Measurements from ENCODE around the gene ST3GAL2. TPM values are rescaled to one million over a fixed set of nuclear protein-coding genes. Genes with fewer than 3 reads are reported as not detected.

Gene ST3GAL2
- polyA plus RNA-seq, 2 of the 4 experiments (the other 2 are of a cell fraction), result 11.1 to 16.3 TPM

DNA sequence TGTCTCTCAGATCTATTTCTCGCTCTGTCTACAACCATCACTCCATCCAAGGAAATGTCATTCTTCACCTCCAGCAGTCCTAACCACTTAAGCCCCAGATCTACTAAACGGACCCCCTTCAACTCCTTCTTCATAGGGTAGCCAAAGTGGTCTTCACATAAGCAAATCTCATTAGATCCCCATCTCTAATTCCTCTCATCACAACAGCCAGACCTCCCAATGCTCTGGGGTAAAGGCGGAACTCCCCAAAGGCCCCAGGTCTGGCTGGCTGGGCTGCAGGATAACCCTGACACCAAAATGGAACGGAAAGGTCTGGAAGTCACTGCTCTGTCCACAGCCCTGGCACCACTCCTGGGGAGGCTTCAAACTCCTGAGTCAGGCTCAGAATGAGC is 11.1 kb downstream of the ST3GAL2 start:
- WGBS (ENCODE audit: missing lambda C conversion rate), result 26% methylated on average over 4 of the region's 4 CpGs

GRCh38 chr16:70422543-70422942 is 16.4 kb downstream of the ST3GAL2 start:
- H3K4me1 ChIP-seq, result peaks cover 37% of the 10 kb centered on the region
- no peak overlapping the region for H3K4me3 ChIP-seq
- peak overlapping the region in 1 of 2 experiments; percentile 76; a peak in 4 of 6 replicates for H3K27ac ChIP-seq
- FAIRE-seq (no peak), ATAC-seq (no peak; a peak in 1 of 6 replicates), DNase-seq (ENCODE audit: low read depth in 1 of 2, low spot score in 1 of 2) (no peak)
- TF ChIP-seq RARB (CRISPR knock-in tag; IDR thresholded peaks at IDR 0.05), result no peak
- TF ChIP-seq CHD4 (IDR thresholded peaks at IDR 0.05; ENCODE audit: borderline replicate concordance), result no peak
- TF ChIP-seq, protein P1, sequence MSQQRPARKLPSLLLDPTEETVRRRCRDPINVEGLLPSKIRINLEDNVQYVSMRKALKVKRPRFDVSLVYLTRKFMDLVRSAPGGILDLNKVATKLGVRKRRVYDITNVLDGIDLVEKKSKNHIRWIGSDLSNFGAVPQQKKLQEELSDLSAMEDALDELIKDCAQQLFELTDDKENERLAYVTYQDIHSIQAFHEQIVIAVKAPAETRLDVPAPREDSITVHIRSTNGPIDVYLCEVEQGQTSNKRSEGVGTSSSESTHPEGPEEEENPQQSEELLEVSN (IDR thresholded peaks at IDR 0.05; ENCODE audit: borderline replicate concordance, low read depth), result no peak
- 85% methylated on average over 4 of the region's 4 CpGs for WGBS (ENCODE audit: missing lambda C conversion rate)
- no peak overlapping the region; the same call in 2 of the 3 replicates for H3K4me2 ChIP-seq
- no peaks in the 10 kb centered on the region for H3K9me3 ChIP-seq
- ChIA-PET POLR2A (no interaction called here), CTCF (interaction anchor here (0.8 kb wide), 1 partner anchor 24 kb away, joined by 3 read pairs; no protein-coding TSS in a partner anchor)

More for the DNA sequence above, 11.1 kb downstream of the ST3GAL2 start:
- CTCF ChIA-PET, result interaction anchor here (0.9 to 1.1 kb wide), 4 partner anchors 12 to 46 kb away, joined by 3 to 4 read pairs (median 3); partner anchors contain the start of gene ST3GAL2
- Histone ChIP-seq H3K4me1 (peaks cover 65% of the 10 kb centered on the region), H3K4me3 (0 out of 3 replicates have a peak overlapping the region, but pooled peaks have one; percentile 10), H3K9me3 (no peaks in the 10 kb centered on the region), H3K27ac (peak overlapping the region; percentile 93 to 95), H3K4me2 (peak overlapping the region; percentile 81)
- no peak for FAIRE-seq
- no peak; a peak in 1 of 6 replicates for ATAC-seq
- TF ChIP-seq NFE2L2 (conservative IDR thresholded peaks at IDR 0.05; ENCODE audit: low read length), result peak; percentile 44; the same call in 1 of the 2 replicates
- no peak for TF ChIP-seq HMGXB4 (CRISPR knock-in tag; IDR thresholded peaks at IDR 0.05; ENCODE audit: borderline replicate concordance)
- peak; percentile 23; the same call in 1 of the 2 replicates for TF ChIP-seq POLR2A (IDR thresholded peaks at IDR 0.05; ENCODE audit: low read length)
- TF ChIP-seq MAFK (IDR thresholded peaks at IDR 0.05; ENCODE audit: partially characterized antibody), result peak; percentile 77
- POLR2A ChIA-PET, result interaction anchor here (0.7 to 1.2 kb wide), 5 partner anchors 11 to 81 kb away, joined by 4 to 29 read pairs (median 5); partner anchors contain the start of genes DDX19A, FCSK and ST3GAL2
- no peak for DNase-seq (ENCODE audit: low read depth in 1 of 2, low spot score in 1 of 2)

DNA sequence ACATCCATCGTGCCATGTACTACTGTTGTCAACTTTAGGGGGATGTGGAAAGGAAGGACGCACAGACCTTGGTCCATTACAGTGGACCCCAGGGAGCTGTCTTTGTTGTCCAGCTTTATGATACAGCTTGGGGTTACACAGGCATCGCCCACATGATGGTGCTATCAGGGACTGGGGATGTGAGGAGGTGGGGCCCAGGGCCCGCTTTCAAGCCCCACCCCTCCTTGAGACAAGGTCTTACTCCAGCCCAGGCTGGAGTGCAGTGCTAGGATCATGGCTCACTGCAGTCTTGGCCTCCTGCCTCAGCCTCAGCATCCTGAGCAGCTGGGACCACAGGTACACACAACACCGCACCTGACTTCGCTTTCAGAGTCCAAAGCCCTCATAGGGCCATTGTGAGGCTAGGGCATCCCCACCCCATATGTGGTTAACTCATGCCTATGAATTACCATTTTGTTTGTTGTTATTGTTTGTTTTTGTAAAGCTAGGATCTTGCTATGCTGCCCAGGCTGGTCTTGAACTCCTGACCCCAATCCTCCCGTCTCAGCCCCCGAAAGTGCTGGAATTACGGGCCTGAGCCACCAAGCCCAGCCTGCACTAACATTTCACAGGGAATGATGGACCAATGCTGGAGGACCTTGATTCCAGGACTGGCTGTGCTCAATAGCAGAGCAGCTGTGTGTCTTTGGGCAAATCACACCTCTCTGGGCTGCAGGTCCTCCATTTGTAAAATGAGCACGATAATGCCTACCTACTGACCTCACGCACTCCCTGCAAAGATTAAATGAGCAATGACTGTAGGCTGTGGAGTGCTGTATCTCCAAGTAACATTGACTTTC is 17.2 kb downstream of the ST3GAL2 start:
- 90% methylated on average over 11 of the region's 11 CpGs for WGBS (ENCODE audit: missing lambda C conversion rate)
- ATAC-seq (peak in 1 of 2 experiments; percentile 26; a peak in 2 of 6 replicates), DNase-seq (ENCODE audit: low read depth in 1 of 2, low spot score in 1 of 2) (no peak), FAIRE-seq (no peak)
- ChIA-PET CTCF (interaction anchor here (0.5 to 2.0 kb wide), 6 partner anchors 12 to 1184 kb away, joined by 3 to 6 read pairs (median 4); no protein-coding TSS in a partner anchor), POLR2A (no interaction called here)
- Histone ChIP-seq H3K9me3 (no peaks in the 10 kb centered on the region), H3K4me2 (no peak overlapping the region), H3K4me3 (no peak overlapping the region), H3K4me1 (peaks cover 31% of the 10 kb centered on the region), H3K27ac (no peak overlapping the region)
- TF ChIP-seq ATOH8 (CRISPR knock-in tag; IDR thresholded peaks at IDR 0.05; ENCODE audit: low read depth) (no peak), HMGXB4 (CRISPR knock-in tag; IDR thresholded peaks at IDR 0.05; ENCODE audit: borderline replicate concordance) (no peak), FOXS1 (CRISPR knock-in tag; IDR thresholded peaks at IDR 0.05) (no peak), MYC (IDR thresholded peaks at IDR 0.05; ENCODE audit: borderline replicate concordance, low read length) (no peak)
- TF ChIP-seq, protein P2, sequence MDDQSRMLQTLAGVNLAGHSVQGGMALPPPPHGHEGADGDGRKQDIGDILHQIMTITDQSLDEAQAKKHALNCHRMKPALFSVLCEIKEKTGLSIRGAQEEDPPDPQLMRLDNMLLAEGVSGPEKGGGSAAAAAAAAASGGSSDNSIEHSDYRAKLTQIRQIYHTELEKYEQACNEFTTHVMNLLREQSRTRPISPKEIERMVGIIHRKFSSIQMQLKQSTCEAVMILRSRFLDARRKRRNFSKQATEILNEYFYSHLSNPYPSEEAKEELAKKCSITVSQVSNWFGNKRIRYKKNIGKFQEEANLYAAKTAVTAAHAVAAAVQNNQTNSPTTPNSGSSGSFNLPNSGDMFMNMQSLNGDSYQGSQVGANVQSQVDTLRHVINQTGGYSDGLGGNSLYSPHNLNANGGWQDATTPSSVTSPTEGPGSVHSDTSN (IDR thresholded peaks at IDR 0.05), result no peak
